A375 (cell line): ENCODE measurements around the gene ALG1. TPM values are rescaled to one million over a fixed set of nuclear protein-coding genes. Genes with fewer than 3 reads are reported as not detected.

ENCODE experiments used
- total RNA-seq: library from RNA; depleted of rRNA; stranded (reverse); fragments of >200 nt; shearing (Covaris generic); gene quantifications from 2 replicates; pipeline ENCODE4 v1.2.3, GENCODE V29; 2014; rRNA removed

Gene ALG1, protein sequence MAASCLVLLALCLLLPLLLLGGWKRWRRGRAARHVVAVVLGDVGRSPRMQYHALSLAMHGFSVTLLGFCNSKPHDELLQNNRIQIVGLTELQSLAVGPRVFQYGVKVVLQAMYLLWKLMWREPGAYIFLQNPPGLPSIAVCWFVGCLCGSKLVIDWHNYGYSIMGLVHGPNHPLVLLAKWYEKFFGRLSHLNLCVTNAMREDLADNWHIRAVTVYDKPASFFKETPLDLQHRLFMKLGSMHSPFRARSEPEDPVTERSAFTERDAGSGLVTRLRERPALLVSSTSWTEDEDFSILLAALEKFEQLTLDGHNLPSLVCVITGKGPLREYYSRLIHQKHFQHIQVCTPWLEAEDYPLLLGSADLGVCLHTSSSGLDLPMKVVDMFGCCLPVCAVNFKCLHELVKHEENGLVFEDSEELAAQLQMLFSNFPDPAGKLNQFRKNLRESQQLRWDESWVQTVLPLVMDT
- total RNA-seq = 28.3 and 31.5 TPM in 2 replicates

DNA sequence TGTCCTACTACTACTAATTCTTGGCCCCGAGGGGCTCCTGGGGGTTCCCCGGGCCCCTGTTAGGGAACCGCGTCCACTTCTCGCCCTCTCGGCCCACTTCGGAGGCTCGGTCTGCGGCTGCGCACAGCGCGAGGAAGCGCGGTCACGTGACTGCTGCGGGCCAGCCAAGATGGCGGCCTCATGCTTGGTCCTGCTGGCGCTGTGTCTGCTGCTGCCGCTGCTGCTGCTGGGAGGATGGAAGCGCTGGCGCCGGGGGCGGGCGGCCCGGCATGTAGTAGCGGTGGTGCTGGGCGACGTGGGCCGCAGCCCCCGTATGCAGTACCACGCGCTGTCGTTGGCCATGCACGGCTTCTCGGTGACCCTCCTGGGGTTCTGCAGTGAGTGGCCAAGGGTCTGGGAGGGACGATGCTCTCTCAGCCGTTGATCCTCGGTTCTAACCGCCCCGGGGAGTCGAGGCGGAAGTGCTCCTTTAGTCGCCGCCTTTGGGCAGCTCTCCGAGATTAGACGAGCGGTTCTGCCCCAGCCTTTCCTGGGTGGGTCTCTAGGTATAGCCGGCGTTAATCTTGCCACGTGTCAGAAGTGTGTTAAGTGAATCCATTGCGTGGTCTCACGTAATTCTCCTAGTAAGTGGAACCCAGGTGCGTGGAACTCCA lies at the start of gene ALG1:
ALG1 (plus strand) TSS at position 163 of the 653 bp plus-strand sequence; CDS start at position 170, 7 bp downstream.

DNA sequence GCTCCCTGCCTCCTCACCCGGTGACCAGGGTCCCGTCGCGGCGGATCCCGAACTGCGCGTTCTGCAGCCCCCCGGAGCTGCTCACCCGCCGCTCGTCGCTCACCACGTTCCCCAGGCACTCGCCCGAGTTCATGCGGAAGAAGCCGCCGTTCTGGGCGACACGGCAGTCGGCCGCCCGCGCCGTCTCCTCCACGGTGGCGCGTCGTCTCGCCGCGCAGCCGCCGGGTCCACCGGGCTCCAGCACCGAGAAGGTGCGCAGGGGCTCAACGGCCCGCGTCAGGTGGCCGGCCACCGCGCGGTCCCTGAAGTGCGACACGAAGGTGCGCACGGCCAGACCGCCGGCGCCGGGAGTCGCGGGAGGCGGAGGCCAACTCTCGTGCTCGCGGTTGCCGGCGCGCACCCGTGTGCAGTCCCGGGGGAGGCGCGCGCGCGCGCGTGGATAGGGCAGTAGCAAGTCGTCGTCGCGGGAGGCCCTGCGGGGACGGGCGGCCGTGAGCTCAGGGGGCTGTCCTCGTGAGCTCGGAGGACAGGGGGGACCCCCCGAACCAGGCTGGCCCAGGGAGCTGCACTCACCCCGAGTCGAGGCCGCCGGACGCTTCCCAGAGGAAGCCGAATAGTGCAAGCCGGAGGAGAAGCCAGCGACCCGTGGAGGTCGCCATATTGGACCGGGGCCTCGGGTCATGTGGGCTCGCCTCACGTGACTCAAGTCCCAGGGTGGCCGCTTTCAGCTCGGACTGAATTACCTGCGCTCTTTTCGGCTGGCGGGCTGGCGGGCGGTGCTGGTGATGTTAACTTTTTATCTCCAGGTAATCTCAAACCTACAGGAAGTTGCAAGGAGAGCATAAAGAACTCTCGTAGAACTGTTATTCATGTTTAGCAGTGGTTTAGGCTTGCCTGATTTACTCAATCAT lies 38.1 kb upstream of the ALG1 start, which contains the start of gene NAGPA:
NAGPA (minus strand) TSS at position 680 of the 911 bp plus-strand sequence; CDS start at position 659, 21 bp downstream.

DNA sequence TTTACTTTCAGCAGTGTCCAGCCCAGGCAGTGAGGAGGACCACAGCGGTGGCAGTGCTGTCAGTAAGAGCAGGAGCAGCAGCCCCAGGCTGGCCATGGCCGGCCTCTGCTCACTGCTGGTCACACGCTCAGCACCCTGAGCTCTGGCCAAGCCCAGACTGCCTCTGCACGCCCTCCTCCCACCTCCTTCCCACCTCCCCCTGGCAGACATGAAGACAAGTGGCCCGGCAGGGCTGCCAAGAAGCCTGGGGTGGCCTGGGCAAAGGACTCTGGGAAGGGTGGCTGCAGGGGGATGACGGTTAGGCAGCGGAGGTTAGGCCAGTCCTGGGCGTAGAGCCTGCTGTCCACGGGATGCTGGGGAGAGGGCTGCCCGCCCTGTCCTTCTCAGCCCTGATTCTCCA lies 5.8 kb upstream of the ALG1 start, which contains the start of gene C16orf89:
C16orf89 (minus strand) TSS at position 144 of the 400 bp plus-strand sequence; CDS start at position 96, 48 bp downstream.

DNA sequence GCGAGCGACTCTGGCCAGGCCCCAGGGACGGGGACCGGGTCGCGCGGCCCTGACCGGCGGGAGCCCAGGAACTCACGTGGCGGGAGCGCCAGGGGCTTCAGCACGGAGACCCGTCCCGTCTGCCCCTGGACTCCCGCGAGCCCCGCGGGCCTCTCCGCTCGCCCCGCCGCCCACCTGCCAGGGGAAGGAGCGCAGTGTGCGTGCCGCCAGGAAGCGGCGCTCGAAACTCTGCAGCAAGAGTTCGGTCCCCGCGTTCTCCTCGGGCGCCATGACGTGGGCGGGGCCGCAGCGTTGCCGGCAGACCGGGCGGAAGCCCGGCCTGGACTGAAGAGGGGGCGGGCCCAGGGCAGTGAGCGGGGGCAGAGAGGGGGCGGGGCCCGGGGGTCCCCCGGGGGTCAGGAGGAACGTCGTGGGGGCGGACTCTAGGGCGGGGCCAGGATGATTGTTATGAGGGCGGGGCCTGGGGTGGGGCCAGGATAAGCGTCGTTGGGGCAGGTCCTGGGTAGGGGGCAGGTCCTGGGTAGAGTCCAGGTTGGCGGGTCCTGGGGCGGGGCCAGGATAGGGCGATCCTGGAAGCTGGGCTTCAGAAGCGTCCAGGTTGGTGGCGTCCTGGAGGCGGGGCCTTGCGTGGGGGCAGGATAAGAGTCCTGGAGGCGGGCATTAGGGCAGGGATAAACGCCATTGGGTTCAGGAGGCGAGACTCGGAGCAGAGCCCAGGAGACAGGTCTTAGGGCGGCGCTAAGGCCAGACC lies 26.0 kb downstream of the ALG1 start, which contains the start of gene EEF2KMT:
EEF2KMT (minus strand) TSS at position 326 of the 751 bp plus-strand sequence; CDS start at position 270, 56 bp downstream.

Other genes with a start within 250 kb of the ALG1 start
- 40.2 and 47.4 TPM in 2 replicates for gene GLYR1, start 224.6 kb upstream of the ALG1 start, total RNA-seq
- gene UBN1, start 224.4 kb upstream of the ALG1 start, total RNA-seq = 42.4 and 44.3 TPM in 2 replicates
- gene PPL, start 134.7 kb upstream of the ALG1 start, total RNA-seq = 0.26 and 0.27 TPM in 2 replicates
- gene SEC14L5, start 113.5 kb upstream of the ALG1 start, total RNA-seq = not detected in 2 replicates
- 17.6 and 23.9 TPM in 2 replicates for gene NAGPA, start 37.9 kb upstream of the ALG1 start, total RNA-seq
- not detected in 2 replicates for gene C16orf89, start 5.9 kb upstream of the ALG1 start, total RNA-seq
- gene EEF2KMT, start 26.0 kb downstream of the ALG1 start, total RNA-seq = 14.9 and 15.6 TPM in 2 replicates